Suprapubic skin (tissue), 3 donors: ENCODE measurements around the gene EXOC6.

Experiments used
- EP300 ChIP-seq: sonication (generic); formaldehyde crosslinking; IDR thresholded peaks from one replicate; pipeline ENCODE4 v1.6.1; 2017; ENCODE audit warnings: antibody characterized with exemption
- TF ChIP-seq, protein P1 (sequence below), 2 donors: fragments of 200-600 bp in 1 of 2; fragments of 450-650 bp in 1 of 2; sonication (generic) in 1 of 2; IDR thresholded peaks; one replicate each; pipeline ENCODE4 v1.5.1; 2016 to 2019; ENCODE audit warnings: antibody characterized with exemption in 2 of 2, mild to moderate bottlenecking in 1 of 2, moderate library complexity in 1 of 2

DNA sequence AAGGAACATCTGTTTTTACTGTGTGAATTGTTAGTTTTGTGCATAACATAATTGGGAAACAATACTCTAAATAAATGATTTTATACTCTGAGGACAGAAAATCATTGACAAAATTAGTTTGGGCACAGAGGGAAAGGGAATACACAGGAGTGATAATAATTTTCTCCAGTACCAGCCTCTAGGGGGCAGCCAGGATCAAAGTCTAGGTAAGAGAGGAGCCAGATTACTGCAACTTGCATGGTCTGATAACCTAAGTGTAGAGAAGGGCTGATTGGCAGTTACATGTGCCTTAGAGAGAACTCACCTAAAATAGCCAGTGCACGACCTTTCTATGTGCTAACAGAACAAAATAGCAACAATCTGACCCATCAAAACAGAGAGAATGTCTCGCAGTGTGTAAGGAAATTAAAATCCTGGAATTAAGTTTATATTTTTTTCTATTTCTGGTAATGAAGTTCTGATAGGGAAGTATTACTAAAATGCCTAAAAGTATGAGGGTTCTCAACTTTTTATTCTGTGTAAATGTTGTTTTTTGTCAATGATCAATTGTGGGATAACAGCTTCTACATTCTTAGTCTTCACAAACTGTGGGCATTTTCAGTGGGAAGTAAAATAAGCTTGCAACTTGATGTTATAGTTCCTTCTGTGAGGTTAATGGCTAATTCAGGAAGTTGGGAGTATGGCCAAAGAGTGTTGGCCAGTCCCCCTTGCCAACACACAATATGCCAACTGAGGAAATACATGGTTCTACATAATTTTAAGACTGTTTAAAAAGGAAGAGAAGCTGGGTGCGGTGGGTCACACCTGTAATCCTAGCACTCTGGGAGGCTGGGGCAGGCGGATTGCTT, 66.4 kb downstream of the EXOC6 start:
- no peak for TF ChIP-seq EP300
- TF ChIP-seq, protein P1, sequence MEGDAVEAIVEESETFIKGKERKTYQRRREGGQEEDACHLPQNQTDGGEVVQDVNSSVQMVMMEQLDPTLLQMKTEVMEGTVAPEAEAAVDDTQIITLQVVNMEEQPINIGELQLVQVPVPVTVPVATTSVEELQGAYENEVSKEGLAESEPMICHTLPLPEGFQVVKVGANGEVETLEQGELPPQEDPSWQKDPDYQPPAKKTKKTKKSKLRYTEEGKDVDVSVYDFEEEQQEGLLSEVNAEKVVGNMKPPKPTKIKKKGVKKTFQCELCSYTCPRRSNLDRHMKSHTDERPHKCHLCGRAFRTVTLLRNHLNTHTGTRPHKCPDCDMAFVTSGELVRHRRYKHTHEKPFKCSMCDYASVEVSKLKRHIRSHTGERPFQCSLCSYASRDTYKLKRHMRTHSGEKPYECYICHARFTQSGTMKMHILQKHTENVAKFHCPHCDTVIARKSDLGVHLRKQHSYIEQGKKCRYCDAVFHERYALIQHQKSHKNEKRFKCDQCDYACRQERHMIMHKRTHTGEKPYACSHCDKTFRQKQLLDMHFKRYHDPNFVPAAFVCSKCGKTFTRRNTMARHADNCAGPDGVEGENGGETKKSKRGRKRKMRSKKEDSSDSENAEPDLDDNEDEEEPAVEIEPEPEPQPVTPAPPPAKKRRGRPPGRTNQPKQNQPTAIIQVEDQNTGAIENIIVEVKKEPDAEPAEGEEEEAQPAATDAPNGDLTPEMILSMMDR (IDR thresholded peaks at IDR 0.05): peak in 1 of 2 donors; percentile 54
